Naive thymus-derived CD4-positive, alpha-beta T cell (primary cell): Measurements from ENCODE around the gene TRAPPC8. TPM values are rescaled to one million over a fixed set of nuclear protein-coding genes. Genes with fewer than 3 reads are reported as not detected.

Experiments used
- ATAC-seq: fragments of 150-1000 bp; cut with Tn5 transposase; 2 replicates; pipeline ENCODE4 v1.10.0; 2021; ENCODE audit warnings: mild to moderate bottlenecking, moderate library complexity
- CTCF ChIA-PET: fragments of 350-600 bp; sonication (Branson Sonifier 250); formaldehyde crosslinking; loops from one replicate; lab custom pipeline; 2021; ENCODE audit warnings: antibody characterized with exemption; lab: Charles Lee
- POLR2A ChIA-PET: fragments of 350-600 bp; sonication (Branson Sonifier 250); formaldehyde crosslinking; loops from one replicate; lab custom pipeline; 2021; ENCODE audit warnings: antibody characterized with exemption, inconsistent platforms; lab: Charles Lee
- DNase-seq, 9 donors: peaks; one replicate each; pipeline versions ENCODE4 v3.0.0 to v3.0.0-alpha.2; 2020 to 2022; ENCODE audit warnings: mixed read lengths in 1 of 9
- H3K27ac ChIP-seq: one replicate; pipeline ENCODE4 v1.7.0; 2013; ENCODE audit warnings: mild to moderate bottlenecking, low read depth, low read length, moderate library complexity
- H3K27me3 ChIP-seq, 2 donors: one replicate each; pipeline ENCODE4 v1.7.0; 2013; ENCODE audit warnings: low read length in 2 of 2, mild to moderate bottlenecking in 2 of 2, moderate library complexity in 2 of 2; ENCODE audit not compliant: control insufficient read depth in 2 of 2, insufficient read depth in 2 of 2
- H3K36me3 ChIP-seq, 3 experiments: 1 replicate in 2 of 3; 2 replicates in 1 of 3; pipeline ENCODE4 v1.7.0; 2013; ENCODE audit warnings: low read length in 3 of 3, mild to moderate bottlenecking in 3 of 3, moderate library complexity in 1 of 3; ENCODE audit not compliant: insufficient read depth in 3 of 3, control insufficient read depth in 2 of 3
- H3K4me1 ChIP-seq, 2 donors: one replicate each; pipeline ENCODE4 v1.7.0; 2013; ENCODE audit warnings: low read length in 2 of 2, mild to moderate bottlenecking in 2 of 2, moderate library complexity in 1 of 2; ENCODE audit not compliant: control insufficient read depth in 2 of 2, insufficient read depth in 2 of 2
- H3K4me3 ChIP-seq: 2 replicates; pipeline ENCODE4 v1.7.0; 2013; ENCODE audit warnings: mild to moderate bottlenecking, low read length
- H3K9me3 ChIP-seq, 3 experiments: 1 replicate in 2 of 3; 2 replicates in 1 of 3; pipeline ENCODE4 v1.7.0; 2013; ENCODE audit warnings: low read length in 3 of 3; ENCODE audit not compliant: control insufficient read depth in 2 of 3
- H3K27ac Mint-ChIP-seq, 9 donors: one replicate each; pipeline ENCODE4 v1.8.0; 2020 to 2022; ENCODE audit warnings: mixed read lengths in 9 of 9, mild to moderate bottlenecking in 8 of 9, moderate library complexity in 5 of 9, inconsistent platforms in 2 of 9
- H3K27me3 Mint-ChIP-seq, 5 donors: one replicate each; pipeline ENCODE4 v1.8.0; 2021 to 2022; ENCODE audit warnings: mixed read lengths in 5 of 5, mild to moderate bottlenecking in 1 of 5
- H3K36me3 Mint-ChIP-seq, 5 donors: one replicate each; pipeline ENCODE4 v1.8.0; 2020 to 2022; ENCODE audit warnings: mixed read lengths in 5 of 5, mild to moderate bottlenecking in 3 of 5, inconsistent platforms in 1 of 5
- H3K4me1 Mint-ChIP-seq, 7 donors: one replicate each; pipeline ENCODE4 v1.8.0; 2020 to 2022; ENCODE audit warnings: mixed read lengths in 7 of 7, mild to moderate bottlenecking in 3 of 7, inconsistent platforms in 1 of 7
- H3K4me3 Mint-ChIP-seq, 10 donors: one replicate each; pipeline ENCODE4 v1.8.0; 2020 to 2022; ENCODE audit warnings: mild to moderate bottlenecking in 10 of 10, mixed read lengths in 10 of 10, moderate library complexity in 6 of 10, inconsistent platforms in 2 of 10
- H3K9me3 Mint-ChIP-seq, 11 donors: one replicate each; pipeline ENCODE4 v1.8.0; 2020 to 2022; ENCODE audit warnings: mixed read lengths in 11 of 11, mild to moderate bottlenecking in 4 of 11, inconsistent platforms in 1 of 11, moderate library complexity in 1 of 11
- intact Hi-C, 2 donors: fragments of 100-400 bp; cut with micrococcal nuclease; formaldehyde crosslinking; loops; one replicate each; pipeline ENCODE4 v1.15.1; 2023
- polyA plus RNA-seq, 2 donors: library from polyadenylated mRNA; unstranded; fragments of 300-500 nt; fragmentation: Illumina TruSeq; gene quantifications; one replicate each; pipeline ENCODE4 v1.2.3, GENCODE V29; 2021
- total RNA-seq, 6 experiments: library from RNA in 5 of 6; stranded (reverse) in 5 of 6; gene quantifications; 1 replicate in 5 of 6; 2 replicates in 1 of 6; pipeline ENCODE4 v1.2.3 and lab custom pipeline; 2021 to 2026

Gene TRAPPC8
- total and polyA plus RNA-seq, 7 experiments from 2014 or later = 16.4 to 62.7 (median 42.7) TPM

- intact Hi-C loops = no loop called here
- ChIA-PET CTCF (no interaction called here), POLR2A (interaction anchor here (0.6 kb wide), 1 partner anchor 80 kb away, joined by 3 read pairs; no protein-coding TSS in a partner anchor)
- H3K9me3 Mint-ChIP-seq = peaks cover 7 to 23% (median 17%) of the 10 kb centered on the region in 11 donors
- no peaks in the 10 kb centered on the region for H3K27me3 ChIP-seq
- H3K4me1 ChIP-seq = no peaks in the 10 kb centered on the region
- H3K9me3 ChIP-seq = peaks cover 0 to 12% (median 3%) of the 10 kb centered on the region in 3 experiments
- no peak overlapping the region for H3K27ac Mint-ChIP-seq
- DNase-seq = no peak
- no peak overlapping the region for H3K4me3 Mint-ChIP-seq
- peaks cover 0 to 5% (median 3%) of the 10 kb centered on the region in 5 donors for H3K36me3 Mint-ChIP-seq
- H3K27me3 Mint-ChIP-seq = peaks cover 0 to 11% (median 3%) of the 10 kb centered on the region in 5 donors
- H3K4me1 Mint-ChIP-seq = no peaks in the 10 kb centered on the region
- H3K27ac ChIP-seq = no peak overlapping the region
- no peak overlapping the region for H3K4me3 ChIP-seq
- ATAC-seq = no peak
- no peaks in the 10 kb centered on the region for H3K36me3 ChIP-seq
These were observed 159.9 kb downstream of the TRAPPC8 start for GRCh38 chr18:31783059-31783458.

Other genes starting within 250 kb of the TRAPPC8 start
- gene SLC25A52, start 182.2 kb downstream of the TRAPPC8 start, total RNA-seq = not detected
- gene SLC25A52, start 182.2 kb downstream of the TRAPPC8 start, polyA plus RNA-seq = not detected
- gene RNF125, start 75.7 kb upstream of the TRAPPC8 start, total RNA-seq = 10 to 100 TPM; 30.3 to 59.8 (median 37.1) TPM
- gene RNF125, start 75.7 kb upstream of the TRAPPC8 start, polyA plus RNA-seq = 10 to 100 TPM; 20.9 to 64.7 TPM
- gene RNF138, start 148.7 kb upstream of the TRAPPC8 start, total RNA-seq = 100 to 1,000 TPM in 1 of 5 experiments, 10 to 100 TPM in 4; 72.3 to 142 (median 80.7) TPM
- gene RNF138, start 148.7 kb upstream of the TRAPPC8 start, polyA plus RNA-seq = 100 to 1,000 TPM in 1 of 2 donors, 10 to 100 TPM in 1; 98.4 to 140 TPM
- under 1 TPM in 2 of 5 experiments, not detected in 3; 0.32 to 0.35 TPM for gene MEP1B, start 246.9 kb upstream of the TRAPPC8 start, total RNA-seq
- under 1 TPM in 1 of 2 donors, not detected in 1; 0.08 TPM for gene MEP1B, start 246.9 kb upstream of the TRAPPC8 start, polyA plus RNA-seq